HL-60/S4 (cell line): Measurements from ENCODE around the gene SLC39A11.
"Not testable (repeated sequence)": the region's sequence is repeated elsewhere in the genome, so short reads cannot be mapped to it uniquely, and the experiment has no call there.

Experiments used
- in situ Hi-C: fragments of 300-500 bp; cut with MboI; formaldehyde crosslinking; loops from 2 replicates; pipeline ENCODE4 v1.14.3; 2022; ENCODE audit warnings: low sequenced_read_pairs

The SLC39A11 gene

GRCh38 chr17:73111386-73111785 is 18.9 kb upstream of the SLC39A11 start:
- in situ Hi-C loops = no loop called here

- in situ Hi-C loops = no loop called here
Measured at GRCh38 chr17:73107191-73107590, 14.7 kb upstream of the SLC39A11 start.

DNA sequence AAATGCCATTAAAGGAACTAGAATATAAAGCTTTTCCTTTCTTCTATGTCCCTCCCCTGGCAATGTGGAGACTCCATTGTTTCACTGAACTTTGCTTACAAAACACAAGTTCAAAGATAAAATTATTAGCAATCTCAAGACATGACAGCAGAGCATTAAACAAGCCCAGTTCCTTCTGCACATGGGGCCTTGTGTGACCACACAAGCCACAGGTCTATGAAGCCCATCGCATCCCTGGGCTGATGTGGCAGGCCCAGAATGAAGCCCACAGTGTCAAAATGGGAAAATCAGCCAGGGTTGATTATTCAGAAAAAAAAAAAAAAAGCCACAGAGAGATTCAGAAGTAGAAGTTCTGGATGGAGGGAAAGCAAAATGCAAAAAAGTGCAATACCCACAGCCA is 12.9 kb upstream of the SLC39A11 start:
- in situ Hi-C loops = no loop called here

DNA sequence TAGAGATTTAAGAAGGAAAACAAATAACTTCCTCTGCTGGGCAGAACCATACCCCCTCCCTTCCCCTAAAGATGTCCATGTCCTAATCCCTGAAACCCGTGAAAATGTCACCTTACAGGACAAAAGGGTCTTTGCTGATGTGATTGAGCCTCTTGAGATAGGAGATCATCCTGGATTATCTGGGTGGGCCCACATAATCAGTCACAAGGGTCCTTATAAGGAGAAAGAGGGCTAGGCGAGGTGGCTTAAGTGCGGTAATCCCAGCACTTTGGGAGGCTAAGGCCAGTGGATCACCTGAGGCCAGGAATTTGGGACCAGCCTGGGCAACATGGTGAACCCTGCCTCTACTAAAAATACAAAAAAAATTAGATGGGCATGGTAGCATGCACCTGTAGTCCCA is 12.0 kb upstream of the SLC39A11 start:
- in situ Hi-C loops = no loop called here

- in situ Hi-C loops = no loop called here
Measured at GRCh38 chr17:73103641-73104335, 11.3 kb upstream of the SLC39A11 start.

GRCh38 chr17:73101031-73101430 is 8.5 kb upstream of the SLC39A11 start:
- in situ Hi-C loops = no loop called here

DNA sequence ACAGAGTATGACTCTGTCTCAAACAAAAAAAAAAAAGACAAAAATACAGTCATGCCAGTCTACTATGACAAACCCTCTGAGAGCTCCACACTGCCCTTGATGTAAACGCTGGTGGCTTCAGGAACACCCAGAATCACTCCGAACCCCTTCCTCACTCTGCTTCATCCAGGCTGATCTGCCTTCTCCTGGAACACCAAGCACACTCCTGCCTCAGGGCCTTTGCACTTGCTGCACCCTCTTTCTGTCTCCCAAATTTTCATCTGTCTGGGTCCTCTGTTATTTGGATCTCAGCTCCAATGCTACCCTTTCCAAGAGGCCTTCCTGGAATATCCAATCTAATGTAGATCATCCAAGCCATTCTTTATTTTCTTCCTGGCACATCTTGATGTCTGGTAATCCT is 7.9 kb upstream of the SLC39A11 start:
- in situ Hi-C loops = no loop called here

GRCh38 chr17:73099511-73099910 is 7.0 kb upstream of the SLC39A11 start:
- in situ Hi-C loops = no loop called here

DNA sequence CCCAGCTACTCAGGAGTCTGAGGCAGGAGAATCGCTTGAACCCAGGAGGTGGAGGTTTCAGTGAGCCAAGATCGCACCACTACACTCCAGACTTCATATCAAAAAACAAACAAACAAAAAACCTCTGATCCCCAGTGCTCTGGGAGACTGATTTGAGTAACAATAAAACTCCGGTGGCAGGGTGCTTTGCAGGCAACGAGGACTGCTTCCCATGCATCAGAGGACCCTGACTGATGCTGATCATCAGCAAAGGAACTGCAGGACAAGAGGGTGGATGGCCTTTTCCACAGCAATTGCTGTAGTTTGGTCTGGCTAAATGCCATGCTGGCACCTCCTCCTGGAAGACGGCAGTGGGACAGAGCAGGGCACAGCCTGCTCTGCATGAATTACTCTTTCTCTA is 6.4 kb upstream of the SLC39A11 start:
- in situ Hi-C loops = no loop called here

- in situ Hi-C loops = not testable (repeated sequence)
Measured at GRCh38 chr17:73097973-73098765, 5.7 kb upstream of the SLC39A11 start.

DNA sequence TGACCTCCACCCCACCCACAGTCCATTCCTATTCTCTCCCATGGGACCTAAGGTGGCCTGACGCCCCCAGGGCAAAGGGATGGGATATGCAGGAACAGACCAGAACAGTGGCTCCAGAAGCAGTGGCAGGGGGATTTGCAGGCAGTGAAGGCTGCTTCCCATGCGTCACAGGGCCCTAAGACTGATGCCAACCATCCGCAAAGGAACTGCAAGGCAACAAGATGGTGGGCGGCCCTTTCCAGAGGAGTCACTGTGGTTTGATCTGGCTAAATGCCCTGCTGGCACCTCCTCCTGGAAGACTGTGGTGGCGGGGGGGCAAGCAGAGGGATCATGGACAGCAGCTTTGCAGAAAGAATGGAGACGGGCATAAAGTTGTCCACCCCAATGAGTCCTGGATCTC is 4.4 kb upstream of the SLC39A11 start:
- in situ Hi-C loops = no loop called here

- in situ Hi-C loops = no loop called here
Measured at GRCh38 chr17:73096211-73096610, 3.7 kb upstream of the SLC39A11 start.

DNA sequence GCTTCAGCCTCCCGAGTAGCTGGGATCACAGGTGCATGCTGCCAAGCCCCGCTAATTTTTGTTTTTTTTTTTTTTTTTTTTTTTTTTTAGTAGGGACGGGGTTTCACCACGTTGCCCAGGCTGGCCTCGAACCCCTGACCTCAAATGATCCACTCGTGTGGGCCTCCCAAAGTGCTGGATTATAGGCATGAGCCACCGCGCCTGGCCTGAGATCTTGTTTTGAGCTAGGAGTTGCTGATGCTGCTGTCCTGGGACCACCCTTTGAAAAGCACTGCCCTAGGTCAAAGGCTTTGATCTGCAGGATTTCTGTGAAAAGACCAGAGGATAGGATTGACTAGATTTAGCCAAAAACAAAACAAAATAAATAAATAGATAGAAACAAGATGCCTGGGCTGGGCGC is 798 bp upstream of the SLC39A11 start:
- in situ Hi-C loops = no loop called here

DNA sequence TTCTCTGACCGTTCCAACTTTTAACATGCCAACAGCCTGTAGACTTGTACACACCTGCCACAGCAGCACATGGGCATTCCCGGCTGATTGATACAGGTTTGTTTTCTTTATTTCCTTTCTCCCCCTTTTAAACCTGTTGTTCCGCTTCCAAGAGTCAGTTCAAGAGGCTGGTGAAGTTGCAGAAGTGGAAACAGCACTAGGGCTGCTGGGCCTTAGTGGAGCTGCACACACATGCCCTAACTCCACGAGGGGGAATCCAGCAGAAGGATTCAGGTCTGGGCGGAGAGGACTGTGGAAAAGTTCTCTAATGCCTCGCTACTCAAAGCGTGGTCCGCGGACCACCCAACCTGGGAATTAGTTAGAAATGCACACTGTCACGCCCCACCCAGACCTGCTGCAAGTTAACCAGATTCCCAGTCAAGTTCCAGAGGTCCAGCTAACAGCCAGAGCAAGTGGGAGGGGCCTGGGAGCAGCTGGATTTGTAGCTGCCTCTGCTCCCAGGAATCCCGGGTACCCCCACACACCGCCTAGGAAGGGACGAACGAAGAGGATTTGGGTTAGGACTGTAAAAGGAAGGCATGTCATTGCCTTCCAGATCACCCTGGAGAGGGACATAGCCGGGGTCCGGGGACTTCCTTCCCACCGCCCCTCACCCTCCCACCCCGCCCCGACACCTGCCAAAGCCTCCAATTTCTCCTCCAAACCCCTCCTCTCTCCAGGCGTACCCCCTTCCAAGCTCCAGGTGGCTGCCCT is 542 bp downstream of the SLC39A11 start:
- in situ Hi-C loops = no loop called here

- in situ Hi-C loops = no loop called here
Measured at GRCh38 chr17:73091410-73091769, 1.1 kb downstream of the SLC39A11 start.

DNA sequence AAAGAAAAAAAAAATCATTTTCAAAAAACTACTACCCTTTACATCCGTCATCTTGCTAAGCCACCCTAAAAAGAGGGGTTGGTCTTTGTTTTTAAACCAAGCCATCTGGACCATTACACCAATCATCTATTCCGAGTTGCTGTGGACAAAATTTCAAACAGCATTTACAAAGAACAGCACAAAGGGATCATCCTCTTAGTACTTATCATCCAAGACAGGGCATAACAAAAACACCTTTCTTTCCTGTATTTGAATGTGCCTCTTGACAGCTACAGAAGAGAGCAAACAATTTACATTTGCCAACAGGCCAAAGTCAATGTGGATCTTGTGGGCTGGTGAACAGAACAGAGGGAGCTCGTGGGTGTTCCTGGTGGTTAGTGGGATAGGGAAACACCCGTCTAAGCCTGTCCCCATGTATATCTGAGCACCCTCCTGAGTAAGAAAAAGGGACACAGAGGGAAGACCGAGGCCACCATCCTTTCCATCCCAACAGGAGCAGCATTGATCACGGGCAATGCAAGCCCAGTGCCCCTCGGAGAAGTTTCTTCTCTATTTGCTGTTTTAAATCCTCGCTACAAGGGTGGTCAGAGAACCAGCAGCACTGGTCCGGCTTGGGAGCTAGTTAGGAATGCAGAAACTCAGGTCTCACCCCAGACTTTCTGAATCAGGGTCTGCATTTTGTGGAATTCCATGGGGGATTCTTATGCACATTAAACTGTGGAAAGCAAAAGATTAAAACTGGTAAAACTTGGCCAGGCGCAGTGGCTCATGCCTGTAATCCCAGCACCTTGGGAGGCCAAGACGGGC is 1.9 kb downstream of the SLC39A11 start:
- in situ Hi-C loops = no loop called here

- in situ Hi-C loops = no loop called here
Measured at GRCh38 chr17:73089322-73090317, 2.9 kb downstream of the SLC39A11 start.

DNA sequence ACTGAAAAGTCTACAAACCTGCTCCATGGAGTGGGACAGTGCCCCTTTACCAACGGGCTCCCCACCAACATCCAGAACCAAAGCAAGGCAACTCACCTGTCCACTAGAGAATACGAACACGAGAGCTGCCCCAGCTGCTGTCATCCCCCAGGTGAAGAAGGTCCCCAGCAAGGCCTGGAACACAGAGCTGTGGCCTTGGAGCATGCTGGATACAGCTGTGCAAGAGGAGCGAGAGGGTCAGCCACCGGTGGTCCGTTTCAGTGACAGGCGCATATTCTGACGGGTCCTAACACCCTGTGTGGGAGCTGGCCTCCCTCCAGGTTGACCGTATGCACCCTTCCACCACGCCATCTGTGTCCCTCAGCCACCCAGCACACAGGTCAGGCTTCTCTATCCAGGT is 3.9 kb downstream of the SLC39A11 start:
- in situ Hi-C loops = no loop called here

DNA sequence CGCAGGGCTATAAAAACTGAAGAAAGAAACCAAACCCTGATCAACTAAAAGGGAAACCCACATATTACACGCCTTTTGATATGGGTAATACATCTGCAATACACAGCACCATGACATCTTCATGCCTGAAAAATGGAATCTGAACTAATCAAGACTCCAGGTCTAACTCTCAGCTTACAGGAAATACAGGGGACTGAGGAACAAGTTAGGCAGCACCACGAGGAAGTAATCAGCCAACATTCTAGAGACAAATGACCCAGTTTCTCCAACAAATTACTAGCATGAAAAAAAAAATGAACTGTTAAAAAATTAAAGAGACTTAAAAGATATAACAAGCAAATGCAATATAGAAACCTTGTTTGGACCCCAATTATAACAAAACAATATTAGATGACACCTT is 9.1 kb downstream of the SLC39A11 start:
- in situ Hi-C loops = no loop called here

- in situ Hi-C loops = no loop called here
Measured at GRCh38 chr17:73074566-73074965, 17.9 kb downstream of the SLC39A11 start.
